ENCODE results near the gene PPP1R8. TPM values are rescaled to one million over a fixed set of nuclear protein-coding genes. Genes with fewer than 3 reads are reported as not detected.
A peak's percentile ranks its signal among the peaks of the same experiment; 100 is the strongest.
"Not testable (repeated sequence)": the region's sequence is repeated elsewhere in the genome, so short reads cannot be mapped to it uniquely, and the experiment has no call there.

Gene PPP1R8
- polyA plus RNA-seq (2013, experiment 1 of 2), result 44.5 TPM
- 42.2 TPM for polyA plus RNA-seq (2013, experiment 2 of 2)

GRCh38 chr1:27830621-27831440 lies at the start of gene PPP1R8:
Gene PPP1R8 (plus strand): TSS chr1:27830782. CDS start chr1:27830836, 54 bp downstream.
- H3K36me3 ChIP-seq (ENCODE audit: insufficient read depth, low read length), result peaks cover 34% of the 10 kb centered on the region
- WGBS, result under 1% methylated on average over 60 of the region's 60 CpGs
- peaks cover 11% of the 10 kb centered on the region; the same call in 1 of the 2 replicates for H3K4me1 ChIP-seq (ENCODE audit: insufficient read depth, low read length)
- peak within 1 kb of the TSS; percentile 98 for H3K9ac ChIP-seq (ENCODE audit: low read depth, low read length)
- no peaks in the 10 kb centered on the region for H3K9me3 ChIP-seq (ENCODE audit: insufficient read depth, low read depth, low read length)
- peak within 1 kb of the TSS; percentile 95 for H3K27ac ChIP-seq (ENCODE audit: low read depth, low read length)
- H3K4me3 ChIP-seq (ENCODE audit: low read length), result peak within 1 kb of the TSS; percentile 90
- H3K27me3 ChIP-seq (ENCODE audit: insufficient read depth, low read length), result no peaks in the 10 kb centered on the region

- 92% methylated on average over 3 of the region's 3 CpGs for WGBS
- Histone ChIP-seq H3K9me3 (ENCODE audit: insufficient read depth, low read depth, low read length) (no peaks in the 10 kb centered on the region), H3K27me3 (ENCODE audit: insufficient read depth, low read length) (no peaks in the 10 kb centered on the region), H3K27ac (ENCODE audit: low read depth, low read length) (no peak overlapping the region), H3K4me3 (ENCODE audit: low read length) (no peak overlapping the region), H3K4me1 (ENCODE audit: insufficient read depth, low read length) (no peaks in the 10 kb centered on the region), H3K9ac (ENCODE audit: low read depth, low read length) (no peak overlapping the region), H3K36me3 (ENCODE audit: insufficient read depth, low read length) (no peaks in the 10 kb centered on the region)
These were observed 47.6 kb upstream of the PPP1R8 start for GRCh38 chr1:27782950-27783349.

- Histone ChIP-seq H3K27ac (ENCODE audit: low read depth, low read length) (no peak overlapping the region), H3K4me1 (ENCODE audit: insufficient read depth, low read length) (no peaks in the 10 kb centered on the region)
- WGBS, result 92% methylated on average over 1 of the region's 1 CpG
These were observed 45.9 kb upstream of the PPP1R8 start for GRCh38 chr1:27784700-27785099.

GRCh38 chr1:27785781-27786455 lies 44.7 kb upstream of the PPP1R8 start:
- Histone ChIP-seq H3K4me3 (ENCODE audit: low read length) (no peak overlapping the region), H3K4me1 (ENCODE audit: insufficient read depth, low read length) (no peaks in the 10 kb centered on the region), H3K9ac (ENCODE audit: low read depth, low read length) (no peak overlapping the region), H3K36me3 (ENCODE audit: insufficient read depth, low read length) (peaks cover 5% of the 10 kb centered on the region; the same call in 1 of the 2 replicates), H3K9me3 (ENCODE audit: insufficient read depth, low read depth, low read length) (no peaks in the 10 kb centered on the region), H3K27ac (ENCODE audit: low read depth, low read length) (no peak overlapping the region), H3K27me3 (ENCODE audit: insufficient read depth, low read length) (no peaks in the 10 kb centered on the region)

More at GRCh38 chr1:27784700-27785099, 45.9 kb upstream of the PPP1R8 start:
- no peaks in the 10 kb centered on the region for H3K27me3 ChIP-seq (ENCODE audit: insufficient read depth, low read length)
- H3K9me3 ChIP-seq (ENCODE audit: insufficient read depth, low read depth, low read length), result no peaks in the 10 kb centered on the region
- H3K9ac ChIP-seq (ENCODE audit: low read depth, low read length), result no peak overlapping the region
- H3K36me3 ChIP-seq (ENCODE audit: insufficient read depth, low read length), result no peaks in the 10 kb centered on the region
- no peak overlapping the region for H3K4me3 ChIP-seq (ENCODE audit: low read length)

- H3K27ac ChIP-seq (ENCODE audit: low read depth, low read length), result no peak overlapping the region
These were observed 42.7 kb upstream of the PPP1R8 start for GRCh38 chr1:27787895-27788294.

GRCh38 chr1:27789540-27790041 lies 41.0 kb upstream of the PPP1R8 start:
- no peaks in the 10 kb centered on the region for H3K4me1 ChIP-seq (ENCODE audit: insufficient read depth, low read length)
- WGBS, result 96% methylated on average over 4 of the region's 4 CpGs
- no peak overlapping the region for H3K27ac ChIP-seq (ENCODE audit: low read depth, low read length)
- no peak overlapping the region for H3K9ac ChIP-seq (ENCODE audit: low read depth, low read length)
- no peaks in the 10 kb centered on the region for H3K9me3 ChIP-seq (ENCODE audit: insufficient read depth, low read depth, low read length)
- H3K27me3 ChIP-seq (ENCODE audit: insufficient read depth, low read length), result no peaks in the 10 kb centered on the region
- H3K36me3 ChIP-seq (ENCODE audit: insufficient read depth, low read length), result peaks cover 15% of the 10 kb centered on the region; the same call in 1 of the 2 replicates
- no peak overlapping the region for H3K4me3 ChIP-seq (ENCODE audit: low read length)

More at GRCh38 chr1:27787895-27788294, 42.7 kb upstream of the PPP1R8 start:
- H3K9ac ChIP-seq (ENCODE audit: low read depth, low read length), result no peak overlapping the region
- H3K4me3 ChIP-seq (ENCODE audit: low read length), result no peak overlapping the region
- peaks cover 5% of the 10 kb centered on the region; the same call in 1 of the 2 replicates for H3K36me3 ChIP-seq (ENCODE audit: insufficient read depth, low read length)
- no peaks in the 10 kb centered on the region for H3K4me1 ChIP-seq (ENCODE audit: insufficient read depth, low read length)
- no peaks in the 10 kb centered on the region for H3K9me3 ChIP-seq (ENCODE audit: insufficient read depth, low read depth, low read length)
- no peaks in the 10 kb centered on the region for H3K27me3 ChIP-seq (ENCODE audit: insufficient read depth, low read length)

GRCh38 chr1:27790270-27790669 lies 40.3 kb upstream of the PPP1R8 start:
- H3K27me3 ChIP-seq (ENCODE audit: insufficient read depth, low read length); H3K27ac ChIP-seq (ENCODE audit: low read depth, low read length); H3K9ac ChIP-seq (ENCODE audit: low read depth, low read length); H3K4me1 ChIP-seq (ENCODE audit: insufficient read depth, low read length); H3K9me3 ChIP-seq (ENCODE audit: insufficient read depth, low read depth, low read length); H3K4me3 ChIP-seq (ENCODE audit: low read length): not testable (repeated sequence)
- peaks cover 18% of the 10 kb centered on the region; the same call in 1 of the 2 replicates for H3K36me3 ChIP-seq (ENCODE audit: insufficient read depth, low read length)
- 96% methylated on average over 3 of the region's 3 CpGs for WGBS

GRCh38 chr1:27795601-27796000 lies 35.0 kb upstream of the PPP1R8 start:
- H3K9ac ChIP-seq (ENCODE audit: low read depth, low read length), result no peak overlapping the region
- H3K27me3 ChIP-seq (ENCODE audit: insufficient read depth, low read length), result no peaks in the 10 kb centered on the region
- H3K36me3 ChIP-seq (ENCODE audit: insufficient read depth, low read length), result peaks cover 24% of the 10 kb centered on the region
- no peak overlapping the region for H3K27ac ChIP-seq (ENCODE audit: low read depth, low read length)
- 100% methylated on average over 1 of the region's 1 CpG for WGBS
- no peaks in the 10 kb centered on the region for H3K4me1 ChIP-seq (ENCODE audit: insufficient read depth, low read length)
- no peaks in the 10 kb centered on the region for H3K9me3 ChIP-seq (ENCODE audit: insufficient read depth, low read depth, low read length)
- H3K4me3 ChIP-seq (ENCODE audit: low read length), result no peak overlapping the region

GRCh38 chr1:27804791-27805190 lies 25.8 kb upstream of the PPP1R8 start:
- peaks cover 30% of the 10 kb centered on the region for H3K36me3 ChIP-seq (ENCODE audit: insufficient read depth, low read length)
- H3K9me3 ChIP-seq (ENCODE audit: insufficient read depth, low read depth, low read length), result no peaks in the 10 kb centered on the region
- no peak overlapping the region for H3K27ac ChIP-seq (ENCODE audit: low read depth, low read length)
- no peaks in the 10 kb centered on the region for H3K27me3 ChIP-seq (ENCODE audit: insufficient read depth, low read length)
- H3K4me1 ChIP-seq (ENCODE audit: insufficient read depth, low read length), result peaks cover 15% of the 10 kb centered on the region
- no peak overlapping the region for H3K9ac ChIP-seq (ENCODE audit: low read depth, low read length)
- WGBS, result 95% methylated on average over 5 of the region's 5 CpGs
- no peak overlapping the region for H3K4me3 ChIP-seq (ENCODE audit: low read length)

GRCh38 chr1:27806758-27807157 lies 23.8 kb upstream of the PPP1R8 start:
- H3K4me3 ChIP-seq (ENCODE audit: low read length), result no peak overlapping the region
- no peaks in the 10 kb centered on the region for H3K9me3 ChIP-seq (ENCODE audit: insufficient read depth, low read depth, low read length)
- no peak overlapping the region; the same call in 1 of the 2 replicates for H3K27ac ChIP-seq (ENCODE audit: low read depth, low read length)
- H3K27me3 ChIP-seq (ENCODE audit: insufficient read depth, low read length), result no peaks in the 10 kb centered on the region
- 91% methylated on average over 7 of the region's 7 CpGs for WGBS
- H3K9ac ChIP-seq (ENCODE audit: low read depth, low read length), result no peak overlapping the region
- peaks cover 15% of the 10 kb centered on the region for H3K4me1 ChIP-seq (ENCODE audit: insufficient read depth, low read length)
- H3K36me3 ChIP-seq (ENCODE audit: insufficient read depth, low read length), result peaks cover 26% of the 10 kb centered on the region

GRCh38 chr1:27807385-27807784 lies 23.2 kb upstream of the PPP1R8 start:
- Histone ChIP-seq H3K4me3 (ENCODE audit: low read length) (no peak overlapping the region), H3K9ac (ENCODE audit: low read depth, low read length) (peak overlapping the region; percentile 52; the same call in 1 of the 2 replicates), H3K27ac (ENCODE audit: low read depth, low read length) (peak overlapping the region; percentile 24; the same call in 1 of the 2 replicates), H3K36me3 (ENCODE audit: insufficient read depth, low read length) (peaks cover 19% of the 10 kb centered on the region), H3K4me1 (ENCODE audit: insufficient read depth, low read length) (peaks cover 15% of the 10 kb centered on the region), H3K9me3 (ENCODE audit: insufficient read depth, low read depth, low read length) (no peaks in the 10 kb centered on the region), H3K27me3 (ENCODE audit: insufficient read depth, low read length) (no peaks in the 10 kb centered on the region)
- WGBS, result 68% methylated on average over 2 of the region's 2 CpGs
